K562 (cell line): ENCODE measurements around the gene UGT1A6. TPM values are rescaled to one million over a fixed set of nuclear protein-coding genes. Genes with fewer than 3 reads are reported as not detected.

Experiments used
- ATAC-seq: fragments of 200-7000 bp; cut with Tn5 transposase; 3 replicates; pipeline ENCODE4 v1.9.1; 2020; ENCODE audit warnings: moderate library complexity
- BruUV-seq: library from RNA; stranded (reverse); fragments of 400-500 nt; replicated peaks from 2 replicates; lab custom pipeline; 2021; lab: Mats Ljungman, UMichigan
- CTCF ChIA-PET: fragments of 300-600 bp; formaldehyde crosslinking; extraction: SDS; loops from one replicate; lab custom pipeline; 2021; ENCODE audit warnings: low intra/inter-chr PET ratio; lab: Yijun Ruan, JAX
- POLR2A ChIA-PET: fragments of 300-600, 350-650 bp; sonication (Branson Sonifier 250); formaldehyde crosslinking; extraction: SDS; loops from one replicate; lab custom pipeline; 2021; ENCODE audit warnings: antibody characterized with exemption, inconsistent platforms; lab: Yijun Ruan, JAX
- DNase-seq, 4 experiments: peaks; one replicate each; pipeline versions ENCODE4 v3.0.0 to v3.0.0-alpha.2; 2011 to 2018; ENCODE audit warnings: low spot score in 3 of 4, mixed read lengths in 3 of 4; ENCODE audit errors: extremely low read depth in 1 of 4
- FAIRE-seq: peaks from 2 replicates; lab custom pipeline; 2011; peaks lifted over from hg19 to GRCh38; lab: Jason Lieb, UNC
- H2AFZ ChIP-seq: 2 replicates; pipeline ENCODE4 v1.6.0; 2011; ENCODE audit warnings: low read depth, low read length, control low read depth, inconsistent platforms
- H3K27ac ChIP-seq: fragments of 200-600 bp; 3 replicates; pipeline ENCODE4 v1.8.0; 2011; ENCODE audit warnings: low read depth, mild to moderate bottlenecking, control low read depth, inconsistent platforms, low read length, moderate library complexity, mixed read lengths; ENCODE audit errors: extremely low read depth
- H3K27me3 ChIP-seq, 2 experiments: fragments of 300-600 bp in 1 of 2; 2 replicates in 1 of 2; 3 replicates in 1 of 2; pipeline versions ENCODE4 v1.6.0 to v1.8.0; 2011; ENCODE audit warnings: inconsistent platforms in 2 of 2, low read length in 2 of 2, mild to moderate bottlenecking in 1 of 2, mixed read lengths in 1 of 2, moderate library complexity in 1 of 2; ENCODE audit not compliant: control insufficient read depth in 2 of 2, insufficient read depth in 2 of 2
- H3K36me3 ChIP-seq: fragments of 300-600 bp; 3 replicates; pipeline ENCODE4 v1.8.0; 2011; ENCODE audit warnings: mild to moderate bottlenecking, low read length, inconsistent platforms; ENCODE audit not compliant: control insufficient read depth, insufficient read depth
- H3K4me1 ChIP-seq, 2 experiments: fragments of 200-600 bp in 1 of 2; replicated peaks in 1 of 2; 2 replicates in 1 of 2; 3 replicates in 1 of 2; pipeline versions ENCODE4 v1.5.1 to v1.8.0; 2011; ENCODE audit warnings: inconsistent platforms in 2 of 2, low read length in 2 of 2, mild to moderate bottlenecking in 1 of 2, mixed read lengths in 1 of 2, moderate library complexity in 1 of 2; ENCODE audit not compliant: control insufficient read depth in 2 of 2, insufficient read depth in 2 of 2
- H3K4me2 ChIP-seq: 2 replicates; pipeline ENCODE4 v1.6.1; 2011; ENCODE audit warnings: low read length, control low read depth, inconsistent platforms, mixed read lengths; ENCODE audit not compliant: insufficient read depth
- H3K4me3 ChIP-seq: fragments of 200-600 bp; sonication (generic), shearing (Covaris generic); 2 replicates; pipeline ENCODE4 v1.5.1; 2016; ENCODE audit warnings: control low read depth, inconsistent platforms
- H3K79me2 ChIP-seq: fragments of 200-600 bp; 3 replicates; pipeline ENCODE4 v1.8.0; 2011; ENCODE audit warnings: low read length, inconsistent platforms; ENCODE audit not compliant: control insufficient read depth, insufficient read depth
- H3K9ac ChIP-seq, 2 experiments: 2 replicates each; pipeline versions ENCODE4 v1.6.0 to v1.6.1; 2011; ENCODE audit warnings: low read depth in 2 of 2, low read length in 2 of 2, control low read depth in 1 of 2, inconsistent platforms in 1 of 2, mild to moderate bottlenecking in 1 of 2, mixed read lengths in 1 of 2; ENCODE audit not compliant: insufficient read depth in 1 of 2
- H3K9me1 ChIP-seq: one replicate; pipeline ENCODE4 v1.6.0; 2011; ENCODE audit warnings: inconsistent platforms, mild to moderate bottlenecking, low read length, moderate library complexity; ENCODE audit not compliant: control insufficient read depth, insufficient read depth
- H3K9me3 ChIP-seq: replicated peaks from 2 replicates; pipeline ENCODE4 v1.5.1; 2011; ENCODE audit warnings: low read depth, low read length, inconsistent platforms; ENCODE audit not compliant: control insufficient read depth, insufficient read depth
- H4K20me1 ChIP-seq: replicated peaks from 2 replicates; pipeline ENCODE4 v1.6.1; 2011; ENCODE audit warnings: low read length, inconsistent platforms, mixed read lengths; ENCODE audit not compliant: control insufficient read depth, insufficient read depth
- CREB3L1 ChIP-seq: fragments of 450-650 bp; IDR thresholded peaks from 2 replicates; pipeline ENCODE4 v1.6.1; 2014; ENCODE audit warnings: low read depth, mild to moderate bottlenecking, moderate library complexity, borderline replicate concordance
- ETS1 ChIP-seq: conservative IDR thresholded peaks from 2 replicates; pipeline ENCODE4 v1.6.1; 2011; ENCODE audit warnings: low read depth, mild to moderate bottlenecking, low read length; ENCODE audit not compliant: control insufficient read depth
- ETV5 ChIP-seq: sonication (generic); formaldehyde crosslinking; IDR thresholded peaks from 2 replicates; pipeline ENCODE4 v1.4.0; 2020; ENCODE audit warnings: low read depth, mild to moderate bottlenecking, missing genetic modification reagents
- FOXK2 ChIP-seq, 2 experiments: fragments of 450-650 bp; IDR thresholded peaks in 1 of 2; conservative IDR thresholded peaks in 1 of 2; 2 replicates each; pipeline ENCODE4 v1.6.1; 2016; ENCODE audit warnings: low read depth in 2 of 2, mild to moderate bottlenecking in 1 of 2
- KLF16 ChIP-seq: IDR thresholded peaks from 2 replicates; pipeline ENCODE4 v1.6.1; 2016; ENCODE audit warnings: antibody characterized with exemption
- PHB2 ChIP-seq: fragments of 450-650 bp; IDR thresholded peaks from 2 replicates; pipeline ENCODE4 v1.6.1; 2017; ENCODE audit warnings: low read depth
- POLR2A ChIP-seq: fragments of 450-650 bp; conservative IDR thresholded peaks from 2 replicates; pipeline ENCODE4 v1.6.1; 2016
- POLR2H ChIP-seq: IDR thresholded peaks from 2 replicates; pipeline ENCODE4 v1.6.1; 2016; ENCODE audit warnings: missing genetic modification characterization, low read depth, mild to moderate bottlenecking, control low read depth, missing compliant biosample characterization, moderate library complexity
- RBFOX2 ChIP-seq: fragments of 200-400 bp; formaldehyde crosslinking; IDR thresholded peaks from 2 replicates; pipeline ENCODE4 v1.6.1; 2017; ENCODE audit warnings: low read depth, mild to moderate bottlenecking, low read length, moderate library complexity
- RBM15 ChIP-seq: fragments of 200-400 bp; formaldehyde crosslinking; IDR thresholded peaks from 2 replicates; pipeline ENCODE4 v1.6.1; 2018; ENCODE audit warnings: mild to moderate bottlenecking, low read length, moderate library complexity; ENCODE audit not compliant: insufficient read depth
- UBTF ChIP-seq, 2 experiments: IDR thresholded peaks; 2 replicates each; pipeline ENCODE4 v1.6.1; 2012; ENCODE audit warnings: improper control_type of control experiment in 2 of 2, low read depth in 2 of 2, low read length in 2 of 2, borderline replicate concordance in 1 of 2
- ZFP30 ChIP-seq: fragments of 250-450 bp; sonication (Bioruptor Pico); IDR thresholded peaks from 2 replicates; pipeline ENCODE4 v1.8.0; 2022; ENCODE audit warnings: moderate library complexity, mild to moderate bottlenecking, inconsistent platforms, borderline replicate concordance
- ZFP36 ChIP-seq: fragments of 150-350 bp; IDR thresholded peaks from 2 replicates; pipeline ENCODE4 v1.6.1; 2018; ENCODE audit warnings: low read length, low read depth; ENCODE audit not compliant: partially characterized antibody
- ZNF274 ChIP-seq: IDR thresholded peaks from 2 replicates; pipeline ENCODE4 v1.6.1; 2011; ENCODE audit warnings: low read depth, mild to moderate bottlenecking, low read length, moderate library complexity, borderline replicate concordance
- ZNF561 ChIP-seq: fragments of 450-650 bp; formaldehyde crosslinking; conservative IDR thresholded peaks from 2 replicates; pipeline ENCODE4 v1.4.0; 2020; ENCODE audit warnings: mild to moderate bottlenecking, moderate library complexity
- WGBS: fragments of 100-300 bp; shearing (Covaris generic); methylation state at CpG from one replicate; pipeline ENCODE4 v1.1.6; 2016; ENCODE audit warnings: low coverage, mixed read lengths; ENCODE audit not compliant: insufficient coverage; ENCODE audit errors: missing lambda C conversion rate; 5-methylcytosine and 5-hydroxymethylcytosine counted together
- in situ Hi-C: fragments of 300-500 bp; cut with MboI; formaldehyde crosslinking; loops from 4 replicates; pipeline ENCODE4 v1.15.0; 2018; ENCODE audit warnings: inconsistent platforms, mixed read lengths
- intact Hi-C: fragments of 100-400 bp; cut with micrococcal nuclease; formaldehyde crosslinking; loops from 2 replicates; pipeline ENCODE4 v1.14.2; 2022
- polyA plus RNA-seq, 8 experiments: library from polyadenylated mRNA; depleted of rRNA in 4 of 8; stranded (reverse) in 5 of 8; unstranded in 3 of 8; fragments of >200 nt; fragmentation: Nextera tagmentation in 2 of 8; fragmentation: Illumina TruSeq in 1 of 8; extraction: Ambion mirVana in 2 of 8; extraction: Trizol in 1 of 8; gene quantifications; 2 replicates each; pipeline versions ENCODE4 v1.2.1 to v1.2.3, GENCODE V29; 2011 to 2014; ENCODE audit warnings: inconsistent platforms in 1 of 8, missing spikeins in 1 of 8
- total RNA-seq, 7 experiments: library from RNA; depleted of rRNA in 6 of 7; stranded (reverse); fragments of >200 nt in 6 of 7; fragmentation: Illumina TruSeq in 2 of 7; extraction: Trizol in 2 of 7; gene quantifications; 2 replicates each; pipeline versions ENCODE4 v1.2.1 to v1.2.3, GENCODE V29; 2011 to 2021; ENCODE audit warnings: low replicate concordance in 1 of 7

Gene UGT1A6
- total and polyA plus RNA-seq, 9 of the 15 experiments (the other 6 are each of a cell fraction or from before 2014, with no cell fraction given) = not detected

GRCh38 chr2:233681521-233682099, 11.1 kb upstream of the UGT1A6 start, which contains the start of gene UGT1A7:
TSS of gene UGT1A7 (plus strand) at chr2:233681901. CDS start at chr2:233681938, 37 bp downstream.
- CTCF ChIA-PET = no interaction called here
- H3K27ac ChIP-seq = no peak within 1 kb of the TSS
- H3K4me3 ChIP-seq = no peak within 1 kb of the TSS
- no peaks in the 10 kb centered on the region for H3K9me1 ChIP-seq
- no peak for TF ChIP-seq ZNF274
- no peak for TF ChIP-seq ZFP36
- TF ChIP-seq UBTF (IDR thresholded peaks at IDR 0.05; ENCODE audit: borderline replicate concordance in 1 of 2, low read depth in 2 of 2, low read length in 2 of 2) = no peak
- no peak for TF ChIP-seq ZNF561 (CRISPR knock-in tag)
- no peak for TF ChIP-seq POLR2A
- TF ChIP-seq CREB3L1 = no peak
- no peak for TF ChIP-seq POLR2H (tag)
- no peak for TF ChIP-seq RBFOX2
- TF ChIP-seq ETS1 = no peak
- no peak for TF ChIP-seq ETV5
- no peak for TF ChIP-seq KLF16
- TF ChIP-seq ZFP30 (CRISPR knock-in tag) = no peak
- no peak for TF ChIP-seq PHB2
- TF ChIP-seq RBM15 = no peak
- TF ChIP-seq FOXK2 (conservative IDR thresholded peaks at IDR 0.05 in 1 of 2, IDR thresholded peaks at IDR 0.05 in 1 of 2; ENCODE audit: low read depth in 2 of 2) = no peak
- no peaks in the 10 kb centered on the region for H3K27me3 ChIP-seq
- H3K9ac ChIP-seq = no peak within 1 kb of the TSS
- no peak within 1 kb of the TSS for H2AFZ ChIP-seq
- no peaks in the 10 kb centered on the region for H3K4me1 ChIP-seq
- DNase-seq (no peak), FAIRE-seq (no peak), ATAC-seq (no peak)
- in situ Hi-C loops = no loop called here
- H3K4me2 ChIP-seq = no peak within 1 kb of the TSS
- BruUV-seq = no TSS peak
- H3K36me3 ChIP-seq = no peaks in the 10 kb centered on the region
- no peaks in the 10 kb centered on the region for H3K79me2 ChIP-seq
- no peaks in the 10 kb centered on the region for H4K20me1 ChIP-seq
- no peaks in the 10 kb centered on the region for H3K9me3 ChIP-seq
- POLR2A ChIA-PET = no interaction called here
- WGBS = 6% methylated on average over 5 of the region's 5 CpGs
- intact Hi-C loops = no loop called here
